SK-N-SH treated with all-trans-retinoic acid at 6 μM for 48 hours (cell line): ENCODE results near the gene CANT1.
A peak's percentile ranks its signal among the peaks of the same experiment; 100 is the strongest.

Source experiments
- ATAC-seq: fragments of 200-7000 bp; cut with Tn5 transposase; 3 replicates; pipeline ENCODE4 v1.9.1; 2020; ENCODE audit warnings: mild to moderate bottlenecking, moderate library complexity
- ARNTL ChIP-seq: fragments of 450-650 bp; formaldehyde crosslinking; IDR thresholded peaks from 2 replicates; pipeline ENCODE4 v1.5.0; 2020; ENCODE audit warnings: low read depth, mild to moderate bottlenecking, moderate library complexity, borderline replicate concordance
- BACH2 ChIP-seq: fragments of 250-450 bp; sonication (Bioruptor Pico); IDR thresholded peaks from 2 replicates; pipeline ENCODE4 v1.9.0; 2021; ENCODE audit warnings: mild to moderate bottlenecking, borderline replicate concordance
- CREB5 ChIP-seq: fragments of 250-450 bp; sonication (Bioruptor Pico); IDR thresholded peaks from 2 replicates; pipeline ENCODE4 v1.5.1; 2020; ENCODE audit warnings: low read depth, mild to moderate bottlenecking, moderate library complexity
- CSDC2 ChIP-seq: fragments of 250-450 bp; sonication (Bioruptor Pico); IDR thresholded peaks from 2 replicates; pipeline ENCODE4 v1.5.0; 2020; ENCODE audit warnings: mild to moderate bottlenecking, moderate library complexity
- ESRRG ChIP-seq: fragments of 250-450 bp; sonication (Bioruptor Pico); IDR thresholded peaks from 2 replicates; pipeline ENCODE4 v1.6.1; 2021; ENCODE audit warnings: mild to moderate bottlenecking
- GLIS3 ChIP-seq: fragments of 250-450 bp; sonication (Bioruptor Pico); IDR thresholded peaks from 2 replicates; pipeline ENCODE4 v1.5.0; 2020; ENCODE audit warnings: mild to moderate bottlenecking, moderate library complexity
- ISL1 ChIP-seq: fragments of 250-450 bp; sonication (Bioruptor Pico); IDR thresholded peaks from 2 replicates; pipeline ENCODE4 v2.1.2; 2022; ENCODE audit warnings: mild to moderate bottlenecking, moderate library complexity
- OSR1 ChIP-seq: fragments of 250-450 bp; sonication (Bioruptor Pico); IDR thresholded peaks from 2 replicates; pipeline ENCODE4 v1.8.0; 2022; ENCODE audit warnings: moderate library complexity, mild to moderate bottlenecking, inconsistent platforms
- PATZ1 ChIP-seq: fragments of 250-450 bp; sonication (Bioruptor Pico); IDR thresholded peaks from 2 replicates; pipeline ENCODE4 v1.8.0; 2020; ENCODE audit warnings: mild to moderate bottlenecking, moderate library complexity, borderline replicate concordance
- PPARA ChIP-seq: fragments of 250-450 bp; sonication (Bioruptor Pico); IDR thresholded peaks from 2 replicates; pipeline ENCODE4 v1.5.0; 2020; ENCODE audit warnings: mild to moderate bottlenecking, borderline replicate concordance
- RARB ChIP-seq: fragments of 250-450 bp; sonication (Bioruptor Pico); IDR thresholded peaks from 2 replicates; pipeline ENCODE4 v1.8.0; 2021; ENCODE audit warnings: mild to moderate bottlenecking, moderate library complexity
- SNAI2 ChIP-seq: fragments of 250-450 bp; sonication (Bioruptor Pico); IDR thresholded peaks from 2 replicates; pipeline ENCODE4 v1.5.0; 2020; ENCODE audit warnings: mild to moderate bottlenecking, moderate library complexity
- TCF4 ChIP-seq: fragments of 250-450 bp; sonication (Bioruptor Pico); IDR thresholded peaks from 2 replicates; pipeline ENCODE4 v1.8.0; 2021; ENCODE audit warnings: mild to moderate bottlenecking, moderate library complexity, borderline replicate concordance
- TOX ChIP-seq: fragments of 250-450 bp; sonication (Bioruptor Pico); IDR thresholded peaks from 2 replicates; pipeline ENCODE4 v1.8.0; 2021; ENCODE audit warnings: mild to moderate bottlenecking, moderate library complexity, borderline replicate concordance
- TSHZ2 ChIP-seq: fragments of 250-450 bp; sonication (Bioruptor Pico); IDR thresholded peaks from 2 replicates; pipeline ENCODE4 v1.5.0; 2020; ENCODE audit warnings: mild to moderate bottlenecking, moderate library complexity
- ZC3H10 ChIP-seq: fragments of 250-450 bp; sonication (Bioruptor Pico); IDR thresholded peaks from 2 replicates; pipeline ENCODE4 v1.5.1; 2021; ENCODE audit warnings: mild to moderate bottlenecking, moderate library complexity
- ZFP3 ChIP-seq: fragments of 250-450 bp; sonication (Bioruptor Pico); IDR thresholded peaks from 2 replicates; pipeline ENCODE4 v1.5.0; 2020; ENCODE audit warnings: mild to moderate bottlenecking, moderate library complexity
- ZFP30 ChIP-seq: fragments of 450-650 bp; formaldehyde crosslinking; IDR thresholded peaks from 2 replicates; pipeline ENCODE4 v1.5.0; 2022; ENCODE audit warnings: mild to moderate bottlenecking, moderate library complexity
- ZNF565 ChIP-seq: fragments of 450-650 bp; formaldehyde crosslinking; conservative IDR thresholded peaks from 2 replicates; pipeline ENCODE4 v1.5.0; 2020; ENCODE audit warnings: low read depth, mild to moderate bottlenecking, moderate library complexity
- ZNF70 ChIP-seq: fragments of 450-650 bp; formaldehyde crosslinking; IDR thresholded peaks from 2 replicates; pipeline ENCODE4 v1.5.0; 2020; ENCODE audit warnings: mild to moderate bottlenecking, moderate library complexity
- ZNF8 ChIP-seq: fragments of 450-650 bp; formaldehyde crosslinking; IDR thresholded peaks from 2 replicates; pipeline ENCODE4 v1.5.0; 2020; ENCODE audit warnings: mild to moderate bottlenecking, moderate library complexity
- TF ChIP-seq, protein P1 (sequence below): fragments of 250-450 bp; sonication (Bioruptor Pico); IDR thresholded peaks from 2 replicates; pipeline ENCODE4 v1.5.1; 2021; ENCODE audit warnings: mild to moderate bottlenecking, moderate library complexity

CANT1 gene

DNA sequence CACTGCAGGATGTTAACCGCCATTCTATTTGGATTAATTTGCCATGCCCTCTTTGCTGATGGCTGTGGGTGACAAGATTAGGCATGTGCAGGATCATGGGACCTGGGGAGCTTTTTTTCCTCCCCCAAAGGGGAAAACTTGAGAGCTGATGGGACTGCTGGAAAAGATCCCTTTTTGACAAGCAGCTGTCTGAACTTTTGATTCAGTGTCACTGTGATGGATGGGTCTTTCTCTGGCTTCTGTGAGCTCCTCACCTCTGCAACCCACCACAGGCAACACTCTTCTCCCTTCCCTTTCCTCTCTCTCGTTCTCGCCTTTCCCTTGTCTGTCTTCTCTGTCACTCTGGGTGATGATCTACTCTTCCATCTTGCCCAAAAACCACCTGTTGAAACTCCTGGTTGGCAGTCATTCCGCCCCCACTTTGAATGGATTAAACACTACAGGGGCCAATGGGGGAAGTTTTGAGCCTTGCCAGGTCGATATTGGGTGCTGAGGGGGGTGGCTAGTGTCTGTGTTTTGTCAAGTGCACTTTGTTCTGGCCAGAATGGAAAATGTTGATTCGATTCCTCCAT, 3.1 kb upstream of the CANT1 start:
- TF ChIP-seq ZNF8 (CRISPR knock-in tag) (no peak), CREB5 (CRISPR knock-in tag) (no peak), ZNF565 (no peak), ARNTL (CRISPR knock-in tag) (no peak), ZFP30 (CRISPR knock-in tag) (no peak), ISL1 (CRISPR knock-in tag) (no peak), ZC3H10 (no peak), ESRRG (no peak), PPARA (no peak), CSDC2 (no peak), BACH2 (CRISPR knock-in tag) (no peak), TCF4 (CRISPR knock-in tag) (no peak), SNAI2 (CRISPR knock-in tag) (no peak), PATZ1 (no peak), GLIS3 (CRISPR knock-in tag) (no peak), TSHZ2 (CRISPR knock-in tag) (no peak), OSR1 (CRISPR knock-in tag) (no peak), TOX (CRISPR knock-in tag) (no peak), ZFP3 (CRISPR knock-in tag) (no peak)
- TF ChIP-seq, protein P1, sequence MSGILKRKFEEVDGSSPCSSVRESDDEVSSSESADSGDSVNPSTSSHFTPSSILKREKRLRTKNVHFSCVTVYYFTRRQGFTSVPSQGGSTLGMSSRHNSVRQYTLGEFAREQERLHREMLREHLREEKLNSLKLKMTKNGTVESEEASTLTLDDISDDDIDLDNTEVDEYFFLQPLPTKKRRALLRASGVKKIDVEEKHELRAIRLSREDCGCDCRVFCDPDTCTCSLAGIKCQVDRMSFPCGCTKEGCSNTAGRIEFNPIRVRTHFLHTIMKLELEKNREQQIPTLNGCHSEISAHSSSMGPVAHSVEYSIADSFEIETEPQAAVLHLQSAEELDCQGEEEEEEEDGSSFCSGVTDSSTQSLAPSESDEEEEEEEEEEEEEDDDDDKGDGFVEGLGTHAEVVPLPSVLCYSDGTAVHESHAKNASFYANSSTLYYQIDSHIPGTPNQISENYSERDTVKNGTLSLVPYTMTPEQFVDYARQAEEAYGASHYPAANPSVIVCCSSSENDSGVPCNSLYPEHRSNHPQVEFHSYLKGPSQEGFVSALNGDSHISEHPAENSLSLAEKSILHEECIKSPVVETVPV (CRISPR knock-in tag): no peak
- ATAC-seq: no peak

GRCh38 chr17:79011451-79012147, 2.0 kb upstream of the CANT1 start:
- no peak for ATAC-seq
- TF ChIP-seq ZNF8 (CRISPR knock-in tag): no peak
- TF ChIP-seq TSHZ2 (CRISPR knock-in tag): no peak
- TF ChIP-seq ZNF70 (CRISPR knock-in tag): no peak
- no peak for TF ChIP-seq TOX (CRISPR knock-in tag)
- no peak for TF ChIP-seq CSDC2
- TF ChIP-seq OSR1 (CRISPR knock-in tag): peak; percentile 76; the same call in 1 of the 2 replicates
- peak; percentile 71; the same call in 1 of the 2 replicates for TF ChIP-seq SNAI2 (CRISPR knock-in tag)
- no peak for TF ChIP-seq RARB (CRISPR knock-in tag)
- TF ChIP-seq ZFP3 (CRISPR knock-in tag): no peak; the same call in 1 of the 2 replicates
- no peak for TF ChIP-seq ARNTL (CRISPR knock-in tag)
